GM13976 (cell line): Measurements from ENCODE around the gene ERBB4.

Experiments used
- DNase-seq: peaks from one replicate; pipeline ENCODE4 v3.0.0; 2012; ENCODE audit warnings: low spot score
- in situ Hi-C: fragments of 300-500 bp; cut with MboI; formaldehyde crosslinking; loops from one replicate; pipeline ENCODE4 v1.12.0; 2022; ENCODE audit warnings: low sequenced_read_pairs, mixed read lengths, inconsistent platforms; ENCODE audit not compliant: unreplicated experiment
- TF ChIP-seq, protein P1 (sequence below): IDR thresholded peaks from 2 replicates; pipeline ENCODE4 v1.5.1; 2012; ENCODE audit warnings: borderline replicate concordance, mild to moderate bottlenecking; ENCODE audit not compliant: insufficient read depth; ENCODE audit errors: extremely low read depth, missing control alignments, control extremely low read depth

Gene ERBB4

DNA sequence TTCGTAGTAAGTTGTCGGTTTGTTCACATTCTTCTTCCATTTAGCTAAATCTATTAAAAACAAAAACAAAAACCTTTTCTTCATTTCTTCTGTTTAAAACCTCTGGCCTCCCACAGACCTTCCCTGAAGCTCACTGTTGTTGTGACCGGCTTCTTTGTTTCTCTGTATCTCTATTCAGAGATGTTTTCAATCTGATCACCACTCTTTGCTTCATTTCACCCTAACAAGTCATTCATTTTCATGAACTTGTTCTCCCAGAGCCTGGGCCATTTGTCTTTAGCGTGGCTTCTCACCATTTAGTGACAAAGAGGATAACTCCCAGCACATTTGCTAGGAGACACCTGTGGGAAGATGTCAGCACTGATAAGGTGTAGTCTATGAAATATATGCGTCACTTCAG is 794.2 kb downstream of the ERBB4 start:
- TF ChIP-seq, protein P1, sequence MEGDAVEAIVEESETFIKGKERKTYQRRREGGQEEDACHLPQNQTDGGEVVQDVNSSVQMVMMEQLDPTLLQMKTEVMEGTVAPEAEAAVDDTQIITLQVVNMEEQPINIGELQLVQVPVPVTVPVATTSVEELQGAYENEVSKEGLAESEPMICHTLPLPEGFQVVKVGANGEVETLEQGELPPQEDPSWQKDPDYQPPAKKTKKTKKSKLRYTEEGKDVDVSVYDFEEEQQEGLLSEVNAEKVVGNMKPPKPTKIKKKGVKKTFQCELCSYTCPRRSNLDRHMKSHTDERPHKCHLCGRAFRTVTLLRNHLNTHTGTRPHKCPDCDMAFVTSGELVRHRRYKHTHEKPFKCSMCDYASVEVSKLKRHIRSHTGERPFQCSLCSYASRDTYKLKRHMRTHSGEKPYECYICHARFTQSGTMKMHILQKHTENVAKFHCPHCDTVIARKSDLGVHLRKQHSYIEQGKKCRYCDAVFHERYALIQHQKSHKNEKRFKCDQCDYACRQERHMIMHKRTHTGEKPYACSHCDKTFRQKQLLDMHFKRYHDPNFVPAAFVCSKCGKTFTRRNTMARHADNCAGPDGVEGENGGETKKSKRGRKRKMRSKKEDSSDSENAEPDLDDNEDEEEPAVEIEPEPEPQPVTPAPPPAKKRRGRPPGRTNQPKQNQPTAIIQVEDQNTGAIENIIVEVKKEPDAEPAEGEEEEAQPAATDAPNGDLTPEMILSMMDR, result no peak
- no peak for DNase-seq
- in situ Hi-C loops, result no loop called here

DNA sequence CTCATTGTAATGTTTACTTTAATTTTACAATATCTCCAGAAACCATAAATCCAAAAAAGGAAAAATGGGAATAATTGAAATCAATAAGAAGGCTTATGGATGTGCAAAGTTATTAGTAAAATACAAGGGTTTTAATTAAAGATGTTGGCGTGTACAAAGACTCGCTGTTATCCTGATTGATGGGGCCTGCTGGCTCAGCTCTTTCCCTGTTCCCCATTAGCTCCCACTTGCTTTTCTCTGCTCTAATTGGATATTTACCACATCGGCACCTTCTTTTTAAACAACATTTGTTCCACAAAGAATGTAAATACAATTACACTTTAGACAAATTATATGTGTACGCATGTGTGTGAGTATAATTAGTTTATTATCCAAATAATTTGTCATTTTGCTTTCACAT is 796.6 kb downstream of the ERBB4 start:
- TF ChIP-seq, protein P1, result no peak
- in situ Hi-C loops, result no loop called here
- no peak for DNase-seq

DNA sequence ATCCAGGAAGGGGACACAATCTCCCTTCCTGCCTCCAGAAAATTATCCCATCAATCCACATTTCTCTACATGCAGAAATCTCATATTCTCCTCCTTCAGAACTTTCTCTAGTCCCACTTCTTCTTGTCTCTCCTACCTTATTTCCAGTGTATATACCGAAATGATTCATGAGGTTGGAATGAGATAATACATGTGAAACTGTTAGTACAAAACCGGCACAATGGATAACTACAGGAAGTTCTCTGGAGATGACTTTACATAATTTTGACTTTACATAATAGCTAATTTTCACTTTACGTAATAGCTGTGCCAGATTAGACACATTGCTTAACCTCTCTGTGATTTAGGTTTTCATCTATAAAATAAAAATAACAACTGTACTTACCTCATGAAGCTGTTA is 801.3 kb downstream of the ERBB4 start:
- in situ Hi-C loops, result no loop called here
- no peak for DNase-seq
- TF ChIP-seq, protein P1, result no peak

DNA sequence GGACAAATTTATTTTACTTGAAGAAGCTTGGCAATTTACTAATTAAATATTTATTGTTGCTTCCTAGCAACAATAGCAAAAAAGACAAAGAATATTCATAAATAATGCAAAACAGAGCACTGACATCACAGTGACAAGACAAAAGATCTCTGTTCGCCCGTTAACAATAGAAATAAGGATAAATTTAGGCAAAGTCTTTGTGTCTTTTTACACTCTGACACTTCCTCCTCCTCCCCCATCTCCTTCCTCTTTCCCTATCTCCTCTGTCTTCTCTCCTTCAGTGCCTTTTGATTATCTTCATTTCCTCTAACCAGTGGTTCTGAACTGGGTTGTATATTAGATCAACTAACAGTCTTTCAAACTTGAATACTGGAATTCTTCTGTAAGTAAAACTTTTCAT is 808.4 kb downstream of the ERBB4 start:
- DNase-seq, result no peak
- in situ Hi-C loops, result no loop called here
- TF ChIP-seq, protein P1, result no peak

DNA sequence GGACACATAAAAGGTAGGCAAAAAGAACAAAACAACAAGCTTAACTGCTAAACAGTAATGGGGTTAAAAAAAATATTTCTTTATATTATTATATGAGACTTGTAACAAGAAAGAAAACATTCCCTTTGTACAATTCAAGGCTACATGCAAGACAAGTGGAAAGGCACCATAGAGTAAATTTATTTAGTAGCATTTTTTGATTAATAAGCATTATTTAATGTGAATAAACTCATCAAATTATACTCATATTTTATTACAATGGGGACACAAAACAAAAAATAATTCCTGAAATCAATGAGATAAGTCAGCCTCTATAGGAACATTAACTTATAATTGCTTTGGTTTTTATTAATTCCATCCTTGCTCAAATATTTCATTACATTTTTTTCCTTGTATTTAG is 809.2 kb downstream of the ERBB4 start:
- TF ChIP-seq, protein P1, result no peak
- in situ Hi-C loops, result no loop called here
- no peak for DNase-seq

DNA sequence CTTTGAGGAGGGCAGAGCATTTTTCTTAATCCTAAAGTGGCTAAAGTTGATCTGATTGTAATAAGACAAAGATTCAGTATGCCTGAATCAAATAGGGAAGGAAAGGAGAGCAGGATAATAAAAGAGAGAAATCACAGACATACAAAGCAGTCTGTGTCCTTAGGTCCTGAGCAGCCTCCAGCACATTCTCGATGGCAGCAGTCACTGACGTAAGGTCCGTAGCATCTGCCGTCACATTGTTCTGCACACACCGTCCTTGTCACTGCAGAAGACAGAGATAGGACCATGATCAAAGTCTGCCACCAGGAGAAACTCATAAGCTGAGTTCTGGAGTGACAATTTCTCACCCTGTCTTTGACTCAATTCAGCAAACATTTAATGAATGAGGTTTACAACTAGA is 813.7 kb downstream of the ERBB4 start:
- DNase-seq, result no peak
- in situ Hi-C loops, result no loop called here
- TF ChIP-seq, protein P1, result no peak

DNA sequence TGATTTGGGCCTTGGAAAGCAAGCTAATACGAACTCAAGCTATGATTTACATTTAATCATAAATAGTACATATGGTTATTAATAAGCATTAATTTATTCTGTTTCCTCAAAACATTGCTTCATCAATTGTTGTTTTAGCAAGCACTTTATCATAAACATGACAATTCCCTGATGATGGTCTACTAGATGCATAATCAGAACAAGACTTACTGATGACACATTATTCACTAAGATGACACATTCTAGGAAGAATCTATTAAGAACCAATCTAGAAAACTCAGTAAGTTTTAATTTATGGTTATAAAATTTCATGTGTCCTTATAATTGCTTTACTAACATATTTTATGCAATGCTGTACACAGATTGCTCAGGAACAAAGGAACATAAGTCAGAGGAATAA is 815.2 kb downstream of the ERBB4 start:
- TF ChIP-seq, protein P1, result no peak
- in situ Hi-C loops, result no loop called here
- no peak for DNase-seq
